T-helper 2 cell treated with Interferon-gamma antibody and Interleukin-4, amounts not matched to agents 5 μg/mL and 100 μg/mL, for 36 hours (primary cell): ENCODE data around the gene CHCHD6.

Experiments
- DNase-seq: peaks from one replicate; pipeline ENCODE4 v3.0.0; 2021; ENCODE audit warnings: low spot score
- H3K27ac Mint-ChIP-seq: one replicate; pipeline ENCODE4 v1.8.0; 2021; ENCODE audit warnings: mild to moderate bottlenecking, mixed read lengths
- H3K27me3 Mint-ChIP-seq: one replicate; pipeline ENCODE4 v1.8.0; 2021; ENCODE audit warnings: low read depth, mixed read lengths
- H3K36me3 Mint-ChIP-seq: one replicate; pipeline ENCODE4 v1.8.0; 2021; ENCODE audit warnings: low read depth, mixed read lengths
- H3K4me1 Mint-ChIP-seq: one replicate; pipeline ENCODE4 v1.8.0; 2021; ENCODE audit warnings: low read depth, mixed read lengths
- H3K4me3 Mint-ChIP-seq: one replicate; pipeline ENCODE4 v1.8.0; 2022; ENCODE audit warnings: mild to moderate bottlenecking, moderate library complexity, mixed read lengths
- H3K9me3 Mint-ChIP-seq: one replicate; pipeline ENCODE4 v1.8.0; 2021; ENCODE audit warnings: mixed read lengths

The CHCHD6 gene

GRCh38 chr3:126982126-126982470 is 278.1 kb downstream of the CHCHD6 start:
- Mint-ChIP-seq H3K36me3 (no peaks in the 10 kb centered on the region), H3K27ac (peak overlapping the region; percentile 53), H3K4me1 (peaks cover 6% of the 10 kb centered on the region), H3K4me3 (peak overlapping the region; percentile 78), H3K27me3 (peaks cover 8% of the 10 kb centered on the region), H3K9me3 (no peaks in the 10 kb centered on the region)
- DNase-seq = peak; percentile 65

GRCh38 chr3:126982471-126983175 is 278.6 kb downstream of the CHCHD6 start, which contains the start of gene PLXNA1:
TSS of gene PLXNA1 (plus strand) at chr3:126983115. CDS start at chr3:126988594, 5,479 bp downstream.
- H3K27ac Mint-ChIP-seq = peak within 1 kb of the TSS; percentile 63
- H3K9me3 Mint-ChIP-seq = no peaks in the 10 kb centered on the region
- DNase-seq = peak; percentile 88
- peaks cover 8% of the 10 kb centered on the region for H3K27me3 Mint-ChIP-seq
- peak within 1 kb of the TSS; percentile 78 for H3K4me3 Mint-ChIP-seq
- peaks cover 6% of the 10 kb centered on the region for H3K4me1 Mint-ChIP-seq
- H3K36me3 Mint-ChIP-seq = no peaks in the 10 kb centered on the region

GRCh38 chr3:126983276-126983652 is 279.2 kb downstream of the CHCHD6 start:
- Mint-ChIP-seq H3K27me3 (peaks cover 5% of the 10 kb centered on the region), H3K4me1 (peaks cover 6% of the 10 kb centered on the region), H3K36me3 (no peaks in the 10 kb centered on the region), H3K27ac (no peak overlapping the region), H3K9me3 (no peaks in the 10 kb centered on the region), H3K4me3 (no peak overlapping the region)
- no peak for DNase-seq

GRCh38 chr3:126983653-126984390 is 279.8 kb downstream of the CHCHD6 start:
- Mint-ChIP-seq H3K27ac (no peak overlapping the region), H3K4me1 (peaks cover 6% of the 10 kb centered on the region), H3K36me3 (no peaks in the 10 kb centered on the region), H3K27me3 (peaks cover 4% of the 10 kb centered on the region), H3K9me3 (no peaks in the 10 kb centered on the region), H3K4me3 (no peak overlapping the region)
- DNase-seq = peak; percentile 42

GRCh38 chr3:126984391-126985131 is 280.5 kb downstream of the CHCHD6 start:
- DNase-seq = no peak
- peak overlapping the region; percentile 38 for H3K4me3 Mint-ChIP-seq
- H3K4me1 Mint-ChIP-seq = peaks cover 6% of the 10 kb centered on the region
- peaks cover 4% of the 10 kb centered on the region for H3K27me3 Mint-ChIP-seq
- no peaks in the 10 kb centered on the region for H3K36me3 Mint-ChIP-seq
- no peak overlapping the region for H3K27ac Mint-ChIP-seq
- H3K9me3 Mint-ChIP-seq = no peaks in the 10 kb centered on the region

- H3K9me3 Mint-ChIP-seq = no peaks in the 10 kb centered on the region
- H3K27ac Mint-ChIP-seq = no peak overlapping the region
- peak overlapping the region; percentile 24 for H3K4me3 Mint-ChIP-seq
These were observed 281.3 kb downstream of the CHCHD6 start for GRCh38 chr3:126985132-126985985.

GRCh38 chr3:126986001-126986400 is 282.0 kb downstream of the CHCHD6 start:
- Mint-ChIP-seq H3K27me3 (no peaks in the 10 kb centered on the region), H3K4me3 (peak overlapping the region; percentile 24), H3K9me3 (no peaks in the 10 kb centered on the region), H3K27ac (no peak overlapping the region), H3K4me1 (peaks cover 6% of the 10 kb centered on the region), H3K36me3 (no peaks in the 10 kb centered on the region)
- DNase-seq = no peak

More at GRCh38 chr3:126985132-126985985, 281.3 kb downstream of the CHCHD6 start:
- Mint-ChIP-seq H3K27me3 (no peaks in the 10 kb centered on the region), H3K4me1 (peaks cover 6% of the 10 kb centered on the region), H3K36me3 (no peaks in the 10 kb centered on the region)
- DNase-seq = no peak

- Mint-ChIP-seq H3K27ac (no peak overlapping the region), H3K36me3 (no peaks in the 10 kb centered on the region), H3K27me3 (no peaks in the 10 kb centered on the region), H3K4me1 (peaks cover 3% of the 10 kb centered on the region), H3K9me3 (no peaks in the 10 kb centered on the region), H3K4me3 (no peak overlapping the region)
- no peak for DNase-seq
These were observed 283.1 kb downstream of the CHCHD6 start for GRCh38 chr3:126987129-126987528.

GRCh38 chr3:126987596-126987995 is 283.6 kb downstream of the CHCHD6 start:
- no peak for DNase-seq
- Mint-ChIP-seq H3K4me1 (no peaks in the 10 kb centered on the region), H3K4me3 (no peak overlapping the region), H3K9me3 (no peaks in the 10 kb centered on the region), H3K27me3 (no peaks in the 10 kb centered on the region), H3K36me3 (no peaks in the 10 kb centered on the region), H3K27ac (no peak overlapping the region)

- Mint-ChIP-seq H3K27ac (no peak overlapping the region), H3K9me3 (no peaks in the 10 kb centered on the region), H3K27me3 (no peaks in the 10 kb centered on the region), H3K4me1 (no peaks in the 10 kb centered on the region), H3K4me3 (no peak overlapping the region), H3K36me3 (no peaks in the 10 kb centered on the region)
- DNase-seq = no peak
These were observed 284.5 kb downstream of the CHCHD6 start for GRCh38 chr3:126988451-126989021.

GRCh38 chr3:126989316-126990023 is 285.4 kb downstream of the CHCHD6 start:
- no peak for DNase-seq
- Mint-ChIP-seq H3K27ac (no peak overlapping the region), H3K4me1 (no peaks in the 10 kb centered on the region), H3K27me3 (no peaks in the 10 kb centered on the region), H3K4me3 (no peak overlapping the region), H3K9me3 (no peaks in the 10 kb centered on the region), H3K36me3 (no peaks in the 10 kb centered on the region)

- Mint-ChIP-seq H3K27me3 (no peaks in the 10 kb centered on the region), H3K27ac (no peak overlapping the region), H3K4me1 (no peaks in the 10 kb centered on the region), H3K4me3 (no peak overlapping the region), H3K36me3 (no peaks in the 10 kb centered on the region), H3K9me3 (no peaks in the 10 kb centered on the region)
- DNase-seq = no peak
These were observed 286.1 kb downstream of the CHCHD6 start for GRCh38 chr3:126990024-126990700.
